Endothelial cell (in vitro differentiated cells): ENCODE measurements around the gene RALGPS1. TPM values are rescaled to one million over a fixed set of nuclear protein-coding genes. Genes with fewer than 3 reads are reported as not detected.

Source experiments
- DNase-seq: peaks from one replicate; pipeline ENCODE4 v3.0.0; 2021; ENCODE audit warnings: low spot score
- H3K27ac Mint-ChIP-seq: one replicate; pipeline ENCODE4 v1.8.0; 2021; ENCODE audit warnings: mixed read lengths, inconsistent platforms; ENCODE audit not compliant: unreplicated experiment
- H3K27me3 Mint-ChIP-seq: one replicate; pipeline ENCODE4 v1.8.0; 2021; ENCODE audit warnings: mild to moderate bottlenecking, moderate library complexity, mixed read lengths, inconsistent platforms; ENCODE audit not compliant: unreplicated experiment
- H3K36me3 Mint-ChIP-seq: one replicate; pipeline ENCODE4 v1.8.0; 2021; ENCODE audit warnings: mild to moderate bottlenecking, low read depth, mixed read lengths, inconsistent platforms; ENCODE audit not compliant: unreplicated experiment
- H3K4me1 Mint-ChIP-seq: one replicate; pipeline ENCODE4 v1.8.0; 2021; ENCODE audit warnings: mild to moderate bottlenecking, mixed read lengths, inconsistent platforms; ENCODE audit not compliant: unreplicated experiment
- H3K4me3 Mint-ChIP-seq: one replicate; pipeline ENCODE4 v1.8.0; 2021; ENCODE audit warnings: mild to moderate bottlenecking, mixed read lengths, inconsistent platforms; ENCODE audit not compliant: unreplicated experiment
- H3K9me3 Mint-ChIP-seq: one replicate; pipeline ENCODE4 v1.8.0; 2021; ENCODE audit warnings: mixed read lengths, inconsistent platforms; ENCODE audit not compliant: unreplicated experiment
- CTCF ChIP-seq: fragments of 200-600 bp; sonication (generic); IDR thresholded peaks from one replicate; pipeline ENCODE4 v1.5.0; 2021; ENCODE audit warnings: antibody characterized with exemption; ENCODE audit not compliant: unreplicated experiment
- total RNA-seq: library from RNA; stranded (reverse); fragmentation: NEBNext Ultra II Directional; extraction: Animal tissue kit (Norgen Biotek cat#: 25700); gene quantifications from one replicate; pipeline ENCODE4 v1.2.1, GENCODE V29; 2021; ENCODE audit not compliant: unreplicated experiment

Gene RALGPS1
- total RNA-seq, 1 donor from 2014 or later, result 6.4 TPM

GRCh38 chr9:127159949-127160610 lies 245.5 kb downstream of the RALGPS1 start:
- H3K4me3 Mint-ChIP-seq, result no peak overlapping the region
- no peaks in the 10 kb centered on the region for H3K27me3 Mint-ChIP-seq
- H3K36me3 Mint-ChIP-seq, result no peaks in the 10 kb centered on the region
- no peak for TF ChIP-seq CTCF
- DNase-seq, result no peak
- H3K4me1 Mint-ChIP-seq, result peaks cover 19% of the 10 kb centered on the region
- H3K9me3 Mint-ChIP-seq, result no peaks in the 10 kb centered on the region
- no peak overlapping the region for H3K27ac Mint-ChIP-seq

GRCh38 chr9:127161081-127161624 lies 246.6 kb downstream of the RALGPS1 start:
- no peaks in the 10 kb centered on the region for H3K9me3 Mint-ChIP-seq
- H3K4me3 Mint-ChIP-seq, result no peak overlapping the region
- peaks cover 20% of the 10 kb centered on the region for H3K4me1 Mint-ChIP-seq
- DNase-seq, result no peak
- H3K36me3 Mint-ChIP-seq, result no peaks in the 10 kb centered on the region
- no peak for TF ChIP-seq CTCF
- H3K27me3 Mint-ChIP-seq, result no peaks in the 10 kb centered on the region
- H3K27ac Mint-ChIP-seq, result no peak overlapping the region

- Mint-ChIP-seq H3K36me3 (no peaks in the 10 kb centered on the region), H3K4me1 (peaks cover 20% of the 10 kb centered on the region), H3K4me3 (no peak overlapping the region), H3K9me3 (no peaks in the 10 kb centered on the region), H3K27ac (peak overlapping the region; percentile 1), H3K27me3 (peaks cover 2% of the 10 kb centered on the region)
- no peak for DNase-seq
- TF ChIP-seq CTCF, result no peak
These were observed 247.7 kb downstream of the RALGPS1 start for GRCh38 chr9:127162046-127162863.

GRCh38 chr9:127162864-127163365 lies 248.3 kb downstream of the RALGPS1 start:
- Mint-ChIP-seq H3K4me3 (no peak overlapping the region), H3K36me3 (no peaks in the 10 kb centered on the region), H3K27me3 (peaks cover 3% of the 10 kb centered on the region), H3K9me3 (no peaks in the 10 kb centered on the region), H3K27ac (no peak overlapping the region), H3K4me1 (peaks cover 20% of the 10 kb centered on the region)
- no peak for DNase-seq
- no peak for TF ChIP-seq CTCF
